CD4-positive, alpha-beta T cell (primary cell): ENCODE results near the gene FAM53B. TPM values are rescaled to one million over a fixed set of nuclear protein-coding genes. Genes with fewer than 3 reads are reported as not detected.

ENCODE experiments used
- ATAC-seq: fragments of 200-7000 bp; cut with Tn5 transposase; one replicate; pipeline ENCODE4 v1.10.0; 2022; ENCODE audit warnings: mild to moderate bottlenecking; ENCODE audit not compliant: poor library complexity
- CTCF ChIA-PET: fragments of 350-600 bp; sonication (Branson Sonifier 250); formaldehyde crosslinking; loops from one replicate; lab custom pipeline; 2021; ENCODE audit warnings: antibody characterized with exemption, inconsistent platforms; lab: Charles Lee
- POLR2A ChIA-PET: fragments of 350-600 bp; sonication (Branson Sonifier 250); formaldehyde crosslinking; loops from one replicate; lab custom pipeline; 2021; ENCODE audit warnings: antibody characterized with exemption, inconsistent platforms; lab: Charles Lee
- DNase-seq, 14 experiments: peaks; one replicate each; pipeline ENCODE4 v3.0.0-alpha.2; 2013 to 2020; ENCODE audit warnings: mixed read lengths in 2 of 14
- H3K27ac ChIP-seq, 2 donors: one replicate each; pipeline versions ENCODE4 v1.5.1 to v1.7.0; 2013; ENCODE audit warnings: low read length in 2 of 2, low read depth in 1 of 2, mild to moderate bottlenecking in 1 of 2
- H3K27me3 ChIP-seq, 2 experiments: 1 replicate in 1 of 2; 2 replicates in 1 of 2; pipeline versions ENCODE4 v1.6.1 to v1.7.0; 2013; ENCODE audit warnings: low read length in 2 of 2, control low read depth in 1 of 2, mild to moderate bottlenecking in 1 of 2, moderate library complexity in 1 of 2; ENCODE audit not compliant: insufficient read depth in 2 of 2, control insufficient read depth in 1 of 2
- H3K36me3 ChIP-seq: one replicate; pipeline ENCODE4 v1.6.1; 2013; ENCODE audit warnings: low read length, control low read depth; ENCODE audit not compliant: insufficient read depth
- H3K4me1 ChIP-seq: one replicate; pipeline ENCODE4 v1.6.1; 2013; ENCODE audit warnings: low read length, control low read depth; ENCODE audit not compliant: insufficient read depth
- H3K4me3 ChIP-seq: one replicate; pipeline ENCODE4 v1.5.1; 2013; ENCODE audit warnings: mild to moderate bottlenecking, low read length, moderate library complexity
- H3K9me3 ChIP-seq, 2 experiments: 1 replicate in 1 of 2; 2 replicates in 1 of 2; pipeline versions ENCODE4 v1.6.1 to v1.7.0; 2013; ENCODE audit warnings: low read length in 2 of 2, mild to moderate bottlenecking in 2 of 2, control low read depth in 1 of 2, moderate library complexity in 1 of 2; ENCODE audit not compliant: control insufficient read depth in 1 of 2, insufficient read depth in 1 of 2
- H3K27ac Mint-ChIP-seq: one replicate; pipeline ENCODE4 v1.8.0; 2020; ENCODE audit warnings: mixed read lengths
- H3K27me3 Mint-ChIP-seq: one replicate; pipeline ENCODE4 v1.8.0; 2021; ENCODE audit warnings: mixed read lengths
- H3K36me3 Mint-ChIP-seq: one replicate; pipeline ENCODE4 v1.8.0; 2021; ENCODE audit warnings: low read depth, mixed read lengths
- H3K4me1 Mint-ChIP-seq: one replicate; pipeline ENCODE4 v1.8.0; 2021; ENCODE audit warnings: low read depth, mixed read lengths
- H3K4me3 Mint-ChIP-seq: one replicate; pipeline ENCODE4 v1.8.0; 2020; ENCODE audit warnings: mild to moderate bottlenecking, mixed read lengths
- H3K9me3 Mint-ChIP-seq: one replicate; pipeline ENCODE4 v1.8.0; 2020; ENCODE audit warnings: mixed read lengths
- CTCF ChIP-seq: fragments of 200-600 bp; IDR thresholded peaks from one replicate; pipeline ENCODE4 v1.8.0; 2022; ENCODE audit warnings: antibody characterized with exemption, mild to moderate bottlenecking
- intact Hi-C, 2 experiments: fragments of 100-400 bp; cut with DNase I in 1 of 2; cut with micrococcal nuclease in 1 of 2; formaldehyde crosslinking; loops; one replicate each; pipeline versions ENCODE4 v1.15.1 to v1.9.0; 2023 to 2025; cut with DNase I, micrococcal nuclease
- total RNA-seq, 174 experiments: library from RNA in 2 of 174; stranded (reverse) in 2 of 174; gene quantifications; one replicate each; pipeline ENCODE4 v1.2.3 and lab custom pipeline; 2021 to 2026

Gene FAM53B
- total RNA-seq, 2 experiments from 2014 or later: 32.9 to 33.6 TPM

GRCh38 chr10:124639206-124639605, 105.0 kb downstream of the FAM53B start:
- no peak for TF ChIP-seq CTCF
- intact Hi-C loops: loop anchor here (5.0 kb wide), 2 partner anchors 33 to 97 kb away; no protein-coding TSS in a partner anchor
- Histone ChIP-seq H3K4me3 (no peak overlapping the region), H3K4me1 (peaks cover 87% of the 10 kb centered on the region), H3K27me3 (no peaks in the 10 kb centered on the region), H3K9me3 (no peaks in the 10 kb centered on the region), H3K36me3 (peaks cover 25% of the 10 kb centered on the region), H3K27ac (peak overlapping the region in 1 of 2 donors; percentile 43)
- Mint-ChIP-seq H3K27ac (peak overlapping the region; percentile 95), H3K4me1 (peaks cover 83% of the 10 kb centered on the region), H3K4me3 (no peak overlapping the region), H3K36me3 (peaks cover 6% of the 10 kb centered on the region), H3K9me3 (no peaks in the 10 kb centered on the region), H3K27me3 (no peaks in the 10 kb centered on the region)
- DNase-seq: no peak
- ATAC-seq: no peak
- CTCF ChIA-PET: interaction anchor here (1.4 kb wide), 1 partner anchor 80 kb away, joined by 3 read pairs; no protein-coding TSS in a partner anchor
- POLR2A ChIA-PET: interaction anchor here (4.7 kb wide), 1 partner anchor 9 kb away, joined by 25 read pairs; no protein-coding TSS in a partner anchor

GRCh38 chr10:124637746-124638145, 106.4 kb downstream of the FAM53B start:
- Histone ChIP-seq H3K27me3 (no peaks in the 10 kb centered on the region), H3K4me3 (no peak overlapping the region), H3K9me3 (no peaks in the 10 kb centered on the region), H3K4me1 (peaks cover 75% of the 10 kb centered on the region), H3K27ac (no peak overlapping the region), H3K36me3 (peaks cover 19% of the 10 kb centered on the region)
- DNase-seq (no peak), ATAC-seq (no peak)
- intact Hi-C loops: loop anchor here (2.0 to 5.0 kb wide), 3 partner anchors 35 to 95 kb away; no protein-coding TSS in a partner anchor
- Mint-ChIP-seq H3K36me3 (peaks cover 15% of the 10 kb centered on the region), H3K27me3 (no peaks in the 10 kb centered on the region), H3K27ac (peak overlapping the region; percentile 95), H3K9me3 (peaks cover 3% of the 10 kb centered on the region), H3K4me1 (peaks cover 90% of the 10 kb centered on the region), H3K4me3 (peak overlapping the region; percentile 30)
- ChIA-PET POLR2A (interaction anchor here (0.7 to 4.7 kb wide), 7 partner anchors 8 to 104 kb away, joined by 3 to 25 read pairs (median 4); no protein-coding TSS in a partner anchor), CTCF (interaction anchor here (1.0 to 2.8 kb wide), 6 partner anchors 13 to 108 kb away, joined by 3 to 23 read pairs (median 5); no protein-coding TSS in a partner anchor)
- TF ChIP-seq CTCF: no peak

GRCh38 chr10:124637091-124637700, 107.0 kb downstream of the FAM53B start:
- peak overlapping the region; percentile 22 for H3K4me3 ChIP-seq

More at GRCh38 chr10:124637091-124637700, 107.0 kb downstream of the FAM53B start:
- Histone ChIP-seq H3K36me3 (peaks cover 19% of the 10 kb centered on the region), H3K27ac (peak overlapping the region; percentile 63 to 64), H3K27me3 (no peaks in the 10 kb centered on the region), H3K9me3 (no peaks in the 10 kb centered on the region), H3K4me1 (peaks cover 75% of the 10 kb centered on the region)
- H3K36me3 Mint-ChIP-seq: peaks cover 15% of the 10 kb centered on the region
- ATAC-seq: no peak
- no peaks in the 10 kb centered on the region for H3K27me3 Mint-ChIP-seq
- H3K4me3 Mint-ChIP-seq: peak overlapping the region; percentile 80
- H3K4me1 Mint-ChIP-seq: peaks cover 86% of the 10 kb centered on the region
- ChIA-PET POLR2A (interaction anchor here (0.8 to 4.7 kb wide), 12 partner anchors 9 to 110 kb away, joined by 3 to 25 read pairs (median 4); no protein-coding TSS in a partner anchor), CTCF (interaction anchor here (0.5 to 2.8 kb wide), 19 partner anchors 8 to 109 kb away, joined by 3 to 23 read pairs (median 4); no protein-coding TSS in a partner anchor)
- no peak for TF ChIP-seq CTCF
- H3K9me3 Mint-ChIP-seq: peaks cover 3% of the 10 kb centered on the region
- intact Hi-C loops: loop anchor here (2.0 to 5.0 kb wide), 3 partner anchors 35 to 95 kb away; no protein-coding TSS in a partner anchor
- peak overlapping the region; percentile 95 for H3K27ac Mint-ChIP-seq
- no peak for DNase-seq
